ENCODE data around the gene SRSF9. TPM values are rescaled to one million over a fixed set of nuclear protein-coding genes. Genes with fewer than 3 reads are reported as not detected.

Gene SRSF9
- total and polyA plus RNA-seq, 2 of the 13 experiments (the other 11 are each of a cell fraction or from before 2014, with no cell fraction given), result 125 to 144 TPM

DNA sequence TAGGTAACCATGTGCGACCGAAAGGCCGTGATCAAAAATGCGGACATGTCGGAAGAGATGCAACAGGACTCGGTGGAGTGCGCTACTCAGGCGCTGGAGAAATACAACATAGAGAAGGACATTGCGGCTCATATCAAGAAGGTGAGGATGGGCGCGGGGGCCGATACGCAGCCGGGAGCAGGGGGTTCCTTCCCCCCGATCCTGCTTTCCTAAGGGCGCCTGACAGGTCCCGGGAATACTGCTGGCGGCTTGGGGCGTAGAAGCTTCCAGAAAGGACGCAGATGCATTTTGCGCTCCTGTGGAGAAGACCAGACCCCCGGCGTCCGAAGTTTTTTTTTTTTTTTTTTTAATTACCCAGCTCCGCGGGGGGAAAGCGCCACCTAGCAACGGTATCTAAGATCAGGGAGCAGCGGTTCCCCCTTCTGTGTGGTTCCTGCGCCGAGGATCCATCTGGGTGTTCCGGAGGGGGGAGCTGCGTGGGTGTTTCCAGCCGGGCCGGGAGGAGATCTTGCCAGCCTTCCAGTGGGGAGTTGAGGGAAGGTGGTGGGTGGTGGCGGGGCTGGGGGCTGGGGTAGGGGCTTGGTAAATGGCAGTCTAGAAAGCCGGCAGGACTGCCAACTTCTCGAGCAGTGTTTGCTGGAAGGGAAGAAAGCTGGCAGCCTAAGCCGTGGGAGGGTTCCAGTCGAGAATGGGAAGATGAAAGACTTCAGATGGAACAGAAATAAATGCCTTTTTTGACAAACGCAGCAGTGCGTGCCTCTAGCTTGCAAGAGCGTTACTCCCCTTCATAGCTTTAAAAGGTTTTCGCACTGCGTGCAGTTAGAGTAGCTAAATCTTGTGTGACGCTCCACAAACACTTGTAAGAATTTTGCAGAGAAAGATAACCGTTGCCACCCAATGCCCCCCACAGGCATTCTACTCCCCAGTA lies 27.1 kb upstream of the SRSF9 start (continued):
- TF ChIP-seq SIN3A (IDR thresholded peaks at IDR 0.05; ENCODE audit: borderline replicate concordance, low read depth, low read length), result 0 out of 2 replicates have a peak, but pooled peaks have one; percentile 34
- TF ChIP-seq TBP (CRISPR knock-in tag; IDR thresholded peaks at IDR 0.05), result no peak
- TF ChIP-seq KDM5A (IDR thresholded peaks at IDR 0.05; ENCODE audit: borderline replicate concordance, low read length), result peak; percentile 45; the same call in 1 of the 2 replicates
- no peak for TF ChIP-seq ZNF569 (CRISPR knock-in tag; IDR thresholded peaks at IDR 0.05; ENCODE audit: borderline replicate concordance)
- TF ChIP-seq, protein P1, sequence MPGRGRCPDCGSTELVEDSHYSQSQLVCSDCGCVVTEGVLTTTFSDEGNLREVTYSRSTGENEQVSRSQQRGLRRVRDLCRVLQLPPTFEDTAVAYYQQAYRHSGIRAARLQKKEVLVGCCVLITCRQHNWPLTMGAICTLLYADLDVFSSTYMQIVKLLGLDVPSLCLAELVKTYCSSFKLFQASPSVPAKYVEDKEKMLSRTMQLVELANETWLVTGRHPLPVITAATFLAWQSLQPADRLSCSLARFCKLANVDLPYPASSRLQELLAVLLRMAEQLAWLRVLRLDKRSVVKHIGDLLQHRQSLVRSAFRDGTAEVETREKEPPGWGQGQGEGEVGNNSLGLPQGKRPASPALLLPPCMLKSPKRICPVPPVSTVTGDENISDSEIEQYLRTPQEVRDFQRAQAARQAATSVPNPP (CRISPR knock-in tag; IDR thresholded peaks at IDR 0.05), result no peak
- TF ChIP-seq, protein P2, sequence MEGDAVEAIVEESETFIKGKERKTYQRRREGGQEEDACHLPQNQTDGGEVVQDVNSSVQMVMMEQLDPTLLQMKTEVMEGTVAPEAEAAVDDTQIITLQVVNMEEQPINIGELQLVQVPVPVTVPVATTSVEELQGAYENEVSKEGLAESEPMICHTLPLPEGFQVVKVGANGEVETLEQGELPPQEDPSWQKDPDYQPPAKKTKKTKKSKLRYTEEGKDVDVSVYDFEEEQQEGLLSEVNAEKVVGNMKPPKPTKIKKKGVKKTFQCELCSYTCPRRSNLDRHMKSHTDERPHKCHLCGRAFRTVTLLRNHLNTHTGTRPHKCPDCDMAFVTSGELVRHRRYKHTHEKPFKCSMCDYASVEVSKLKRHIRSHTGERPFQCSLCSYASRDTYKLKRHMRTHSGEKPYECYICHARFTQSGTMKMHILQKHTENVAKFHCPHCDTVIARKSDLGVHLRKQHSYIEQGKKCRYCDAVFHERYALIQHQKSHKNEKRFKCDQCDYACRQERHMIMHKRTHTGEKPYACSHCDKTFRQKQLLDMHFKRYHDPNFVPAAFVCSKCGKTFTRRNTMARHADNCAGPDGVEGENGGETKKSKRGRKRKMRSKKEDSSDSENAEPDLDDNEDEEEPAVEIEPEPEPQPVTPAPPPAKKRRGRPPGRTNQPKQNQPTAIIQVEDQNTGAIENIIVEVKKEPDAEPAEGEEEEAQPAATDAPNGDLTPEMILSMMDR (CRISPR knock-in tag; IDR thresholded peaks at IDR 0.05), result peak; percentile 42
- peak; percentile 16; the same call in 1 of the 2 replicates for TF ChIP-seq YEATS4 (CRISPR knock-in tag; IDR thresholded peaks at IDR 0.05; ENCODE audit: borderline replicate concordance)
- TF ChIP-seq, protein P3, sequence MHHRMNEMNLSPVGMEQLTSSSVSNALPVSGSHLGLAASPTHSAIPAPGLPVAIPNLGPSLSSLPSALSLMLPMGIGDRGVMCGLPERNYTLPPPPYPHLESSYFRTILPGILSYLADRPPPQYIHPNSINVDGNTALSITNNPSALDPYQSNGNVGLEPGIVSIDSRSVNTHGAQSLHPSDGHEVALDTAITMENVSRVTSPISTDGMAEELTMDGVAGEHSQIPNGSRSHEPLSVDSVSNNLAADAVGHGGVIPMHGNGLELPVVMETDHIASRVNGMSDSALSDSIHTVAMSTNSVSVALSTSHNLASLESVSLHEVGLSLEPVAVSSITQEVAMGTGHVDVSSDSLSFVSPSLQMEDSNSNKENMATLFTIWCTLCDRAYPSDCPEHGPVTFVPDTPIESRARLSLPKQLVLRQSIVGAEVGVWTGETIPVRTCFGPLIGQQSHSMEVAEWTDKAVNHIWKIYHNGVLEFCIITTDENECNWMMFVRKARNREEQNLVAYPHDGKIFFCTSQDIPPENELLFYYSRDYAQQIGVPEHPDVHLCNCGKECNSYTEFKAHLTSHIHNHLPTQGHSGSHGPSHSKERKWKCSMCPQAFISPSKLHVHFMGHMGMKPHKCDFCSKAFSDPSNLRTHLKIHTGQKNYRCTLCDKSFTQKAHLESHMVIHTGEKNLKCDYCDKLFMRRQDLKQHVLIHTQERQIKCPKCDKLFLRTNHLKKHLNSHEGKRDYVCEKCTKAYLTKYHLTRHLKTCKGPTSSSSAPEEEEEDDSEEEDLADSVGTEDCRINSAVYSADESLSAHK (CRISPR knock-in tag; IDR thresholded peaks at IDR 0.05; ENCODE audit: borderline replicate concordance), result no peak
- TF ChIP-seq, protein P4, sequence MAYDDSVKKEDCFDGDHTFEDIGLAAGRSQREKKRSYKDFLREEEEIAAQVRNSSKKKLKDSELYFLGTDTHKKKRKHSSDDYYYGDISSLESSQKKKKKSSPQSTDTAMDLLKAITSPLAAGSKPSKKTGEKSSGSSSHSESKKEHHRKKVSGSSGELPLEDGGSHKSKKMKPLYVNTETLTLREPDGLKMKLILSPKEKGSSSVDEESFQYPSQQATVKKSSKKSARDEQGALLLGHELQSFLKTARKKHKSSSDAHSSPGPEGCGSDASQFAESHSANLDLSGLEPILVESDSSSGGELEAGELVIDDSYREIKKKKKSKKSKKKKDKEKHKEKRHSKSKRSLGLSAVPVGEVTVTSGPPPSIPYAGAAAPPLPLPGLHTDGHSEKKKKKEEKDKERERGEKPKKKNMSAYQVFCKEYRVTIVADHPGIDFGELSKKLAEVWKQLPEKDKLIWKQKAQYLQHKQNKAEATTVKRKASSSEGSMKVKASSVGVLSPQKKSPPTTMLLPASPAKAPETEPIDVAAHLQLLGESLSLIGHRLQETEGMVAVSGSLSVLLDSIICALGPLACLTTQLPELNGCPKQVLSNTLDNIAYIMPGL (CRISPR knock-in tag; IDR thresholded peaks at IDR 0.05; ENCODE audit: borderline replicate concordance in 1 of 2, low read depth in 1 of 2), result 0 out of 4 replicates have a peak, but pooled peaks of 1 of the 2 experiments have one; percentile 4
- TF ChIP-seq ZNF235 (CRISPR knock-in tag; IDR thresholded peaks at IDR 0.05; ENCODE audit: borderline replicate concordance), result no peak
- TF ChIP-seq ZNF431 (CRISPR knock-in tag; IDR thresholded peaks at IDR 0.05; ENCODE audit: borderline replicate concordance, low read depth), result 0 out of 2 replicates have a peak, but pooled peaks have one; percentile 0
- TF ChIP-seq, protein P5, sequence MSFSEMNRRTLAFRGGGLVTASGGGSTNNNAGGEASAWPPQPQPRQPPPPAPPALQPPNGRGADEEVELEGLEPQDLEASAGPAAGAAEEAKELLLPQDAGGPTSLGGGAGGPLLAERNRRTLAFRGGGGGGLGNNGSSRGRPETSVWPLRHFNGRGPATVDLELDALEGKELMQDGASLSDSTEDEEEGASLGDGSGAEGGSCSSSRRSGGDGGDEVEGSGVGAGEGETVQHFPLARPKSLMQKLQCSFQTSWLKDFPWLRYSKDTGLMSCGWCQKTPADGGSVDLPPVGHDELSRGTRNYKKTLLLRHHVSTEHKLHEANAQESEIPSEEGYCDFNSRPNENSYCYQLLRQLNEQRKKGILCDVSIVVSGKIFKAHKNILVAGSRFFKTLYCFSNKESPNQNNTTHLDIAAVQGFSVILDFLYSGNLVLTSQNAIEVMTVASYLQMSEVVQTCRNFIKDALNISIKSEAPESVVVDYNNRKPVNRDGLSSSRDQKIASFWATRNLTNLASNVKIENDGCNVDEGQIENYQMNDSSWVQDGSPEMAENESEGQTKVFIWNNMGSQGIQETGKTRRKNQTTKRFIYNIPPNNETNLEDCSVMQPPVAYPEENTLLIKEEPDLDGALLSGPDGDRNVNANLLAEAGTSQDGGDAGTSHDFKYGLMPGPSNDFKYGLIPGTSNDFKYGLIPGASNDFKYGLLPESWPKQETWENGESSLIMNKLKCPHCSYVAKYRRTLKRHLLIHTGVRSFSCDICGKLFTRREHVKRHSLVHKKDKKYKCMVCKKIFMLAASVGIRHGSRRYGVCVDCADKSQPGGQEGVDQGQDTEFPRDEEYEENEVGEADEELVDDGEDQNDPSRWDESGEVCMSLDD (CRISPR knock-in tag; IDR thresholded peaks at IDR 0.05; ENCODE audit: borderline replicate concordance), result 0 out of 2 replicates have a peak, but pooled peaks have one; percentile 33
- no peak for TF ChIP-seq KAT8 (CRISPR knock-in tag; IDR thresholded peaks at IDR 0.05)

Data from HepG2 (cell line).